K562 (cell line): ENCODE measurements around the gene TTC24. TPM values are rescaled to one million over a fixed set of nuclear protein-coding genes. Genes with fewer than 3 reads are reported as not detected.
A peak's percentile ranks its signal among the peaks of the same experiment; 100 is the strongest.

Experiments
- ARID2 ChIP-seq: fragments of 450-650 bp; IDR thresholded peaks from 2 replicates; pipeline ENCODE4 v1.6.1; 2017; ENCODE audit warnings: antibody characterized with exemption, mild to moderate bottlenecking
- BCOR ChIP-seq: fragments of 450-650 bp; IDR thresholded peaks from 2 replicates; pipeline ENCODE4 v1.6.1; 2016
- CREM ChIP-seq: IDR thresholded peaks from 2 replicates; pipeline ENCODE4 v1.6.1; 2014; ENCODE audit warnings: antibody characterized with exemption, low read depth
- DNMT1 ChIP-seq: fragments of 450-650 bp; IDR thresholded peaks from 2 replicates; pipeline ENCODE4 v1.6.1; 2016; ENCODE audit warnings: antibody characterized with exemption, mild to moderate bottlenecking
- DPF2 ChIP-seq: fragments of 450-650 bp; IDR thresholded peaks from 2 replicates; pipeline ENCODE4 v1.6.1; 2016
- ELF4 ChIP-seq: fragments of 450-650 bp; formaldehyde crosslinking; IDR thresholded peaks from 2 replicates; pipeline ENCODE4 v1.4.0; 2022; ENCODE audit warnings: missing genetic modification characterization
- GTF2A2 ChIP-seq: IDR thresholded peaks from 2 replicates; pipeline ENCODE4 v1.6.1; 2016; ENCODE audit warnings: mild to moderate bottlenecking, missing genetic modification characterization, missing compliant biosample characterization
- HMG20A ChIP-seq: fragments of 450-650 bp; formaldehyde crosslinking; conservative IDR thresholded peaks from 2 replicates; pipeline ENCODE4 v1.4.0; 2020; ENCODE audit warnings: mild to moderate bottlenecking, mixed read lengths
- MCM2 ChIP-seq: fragments of 450-650 bp; IDR thresholded peaks from 2 replicates; pipeline ENCODE4 v1.6.1; 2017; ENCODE audit warnings: low read depth, mild to moderate bottlenecking
- NFIC ChIP-seq: fragments of 450-650 bp; IDR thresholded peaks from 2 replicates; pipeline ENCODE4 v1.6.1; 2017; ENCODE audit warnings: mild to moderate bottlenecking, inconsistent platforms
- TARDBP ChIP-seq: fragments of 450-650 bp; IDR thresholded peaks from 2 replicates; pipeline ENCODE4 v1.6.1; 2016
- ZNF184 ChIP-seq: sonication (generic); formaldehyde crosslinking; IDR thresholded peaks from 2 replicates; pipeline ENCODE4 v1.5.0; 2020; ENCODE audit warnings: missing genetic modification reagents
- ZNF695 ChIP-seq: fragments of 450-650 bp; formaldehyde crosslinking; IDR thresholded peaks from 2 replicates; pipeline ENCODE4 v1.4.0; 2020; ENCODE audit warnings: mild to moderate bottlenecking, moderate library complexity
- polyA plus RNA-seq, 8 experiments: library from polyadenylated mRNA; depleted of rRNA in 4 of 8; stranded (reverse) in 5 of 8; unstranded in 3 of 8; fragments of >200 nt; fragmentation: Nextera tagmentation in 2 of 8; fragmentation: Illumina TruSeq in 1 of 8; extraction: Ambion mirVana in 2 of 8; extraction: Trizol in 1 of 8; gene quantifications; 2 replicates each; pipeline versions ENCODE4 v1.2.1 to v1.2.3, GENCODE V29; 2011 to 2014; ENCODE audit warnings: inconsistent platforms in 1 of 8, missing spikeins in 1 of 8
- total RNA-seq, 7 experiments: library from RNA; depleted of rRNA in 6 of 7; stranded (reverse); fragments of >200 nt in 6 of 7; fragmentation: Illumina TruSeq in 2 of 7; extraction: Trizol in 2 of 7; gene quantifications; 2 replicates each; pipeline versions ENCODE4 v1.2.1 to v1.2.3, GENCODE V29; 2011 to 2021; ENCODE audit warnings: low replicate concordance in 1 of 7
- TF ChIP-seq, protein P1 (sequence below): fragments of 450-650 bp; IDR thresholded peaks from 2 replicates; pipeline ENCODE4 v1.6.1; 2018; ENCODE audit warnings: mild to moderate bottlenecking, low read depth; ENCODE audit not compliant: partially characterized antibody
- TF ChIP-seq, protein P2 (sequence below): fragments of 250-450 bp; sonication (Bioruptor Pico); IDR thresholded peaks from 2 replicates; pipeline ENCODE4 v1.5.0; 2020; ENCODE audit warnings: mild to moderate bottlenecking, borderline replicate concordance
- TF ChIP-seq, protein P3 (sequence below): fragments of 450-650 bp; formaldehyde crosslinking; IDR thresholded peaks from 2 replicates; pipeline ENCODE4 v1.4.0; 2022; ENCODE audit warnings: mild to moderate bottlenecking, moderate library complexity
- TF ChIP-seq, protein P4 (sequence below): sonication (generic); formaldehyde crosslinking; IDR thresholded peaks from 2 replicates; pipeline ENCODE4 v1.8.1; 2023; ENCODE audit warnings: missing genetic modification reagents, mild to moderate bottlenecking, borderline replicate concordance
- TF ChIP-seq, protein P5 (sequence below): sonication (generic); formaldehyde crosslinking; IDR thresholded peaks from 2 replicates; pipeline ENCODE4 v1.8.0; 2022; ENCODE audit warnings: mild to moderate bottlenecking, missing genetic modification reagents
- TF ChIP-seq, protein P6 (sequence below): fragments of 450-650 bp; IDR thresholded peaks from 2 replicates; pipeline ENCODE4 v1.6.1; 2016; ENCODE audit warnings: low read depth, mild to moderate bottlenecking, moderate library complexity

Gene TTC24
- total and polyA plus RNA-seq, 9 of the 15 experiments (the other 6 are each of a cell fraction or from before 2014, with no cell fraction given) = not detected

DNA sequence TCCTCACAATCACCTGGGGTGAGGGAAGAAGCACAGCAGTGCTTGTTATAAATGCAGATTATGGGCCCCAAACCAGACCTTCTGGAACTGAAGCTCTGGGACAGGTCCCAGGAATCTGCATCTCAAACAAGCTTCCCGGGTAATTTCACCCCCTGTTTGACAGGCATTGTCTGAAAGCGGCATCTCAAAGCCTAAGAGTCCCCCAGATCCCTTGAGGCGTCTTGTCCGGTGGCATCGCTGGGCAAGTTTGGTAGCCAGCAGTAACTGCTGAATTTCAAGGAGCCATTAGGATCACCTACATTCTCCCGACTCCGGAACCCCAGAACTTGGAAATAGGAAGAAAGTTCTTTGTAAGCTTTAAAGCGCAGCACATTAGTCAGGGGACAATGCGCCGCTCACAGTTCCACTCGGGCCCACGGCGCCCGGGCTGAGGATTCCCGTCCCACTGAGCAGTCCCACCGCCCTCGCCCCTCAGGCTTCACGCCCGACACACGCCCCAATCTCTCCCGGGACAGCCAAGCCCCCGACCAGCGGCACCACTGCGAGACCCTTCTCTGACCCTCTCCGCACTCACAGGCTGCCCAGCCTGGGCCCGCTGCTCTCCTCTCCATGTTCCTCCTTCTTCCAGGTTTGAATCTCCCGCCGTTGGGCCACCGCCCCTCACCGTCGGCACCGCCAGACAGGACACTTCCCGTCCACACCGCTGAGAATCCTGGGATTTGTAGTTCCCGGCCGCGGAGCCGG lies 7.4 kb upstream of the TTC24 start, which contains the start of gene IQGAP3 (continued):
- TF ChIP-seq BCOR (no peak), ARID2 (no peak), DPF2 (no peak), NFIC (no peak), ZNF184 (CRISPR knock-in tag) (no peak), DNMT1 (no peak), HMG20A (CRISPR knock-in tag) (no peak), ZNF695 (CRISPR knock-in tag) (no peak), CREM (peak; percentile 88), ELF4 (no peak), MCM2 (no peak), GTF2A2 (no peak), TARDBP (no peak)
- TF ChIP-seq, protein P1, sequence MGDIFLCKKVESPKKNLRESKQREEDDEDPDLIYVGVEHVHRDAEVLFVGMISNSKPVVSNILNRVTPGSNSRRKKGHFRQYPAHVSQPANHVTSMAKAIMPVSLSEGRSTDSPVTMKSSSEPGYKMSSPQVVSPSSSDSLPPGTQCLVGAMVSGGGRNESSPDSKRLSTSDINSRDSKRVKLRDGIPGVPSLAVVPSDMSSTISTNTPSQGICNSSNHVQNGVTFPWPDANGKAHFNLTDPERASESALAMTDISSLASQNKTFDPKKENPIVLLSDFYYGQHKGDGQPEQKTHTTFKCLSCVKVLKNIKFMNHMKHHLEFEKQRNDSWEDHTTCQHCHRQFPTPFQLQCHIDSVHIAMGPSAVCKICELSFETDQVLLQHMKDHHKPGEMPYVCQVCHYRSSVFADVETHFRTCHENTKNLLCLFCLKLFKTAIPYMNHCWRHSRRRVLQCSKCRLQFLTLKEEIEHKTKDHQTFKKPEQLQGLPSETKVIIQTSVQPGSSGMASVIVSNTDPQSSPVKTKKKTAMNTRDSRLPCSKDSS = no peak
- TF ChIP-seq, protein P2, sequence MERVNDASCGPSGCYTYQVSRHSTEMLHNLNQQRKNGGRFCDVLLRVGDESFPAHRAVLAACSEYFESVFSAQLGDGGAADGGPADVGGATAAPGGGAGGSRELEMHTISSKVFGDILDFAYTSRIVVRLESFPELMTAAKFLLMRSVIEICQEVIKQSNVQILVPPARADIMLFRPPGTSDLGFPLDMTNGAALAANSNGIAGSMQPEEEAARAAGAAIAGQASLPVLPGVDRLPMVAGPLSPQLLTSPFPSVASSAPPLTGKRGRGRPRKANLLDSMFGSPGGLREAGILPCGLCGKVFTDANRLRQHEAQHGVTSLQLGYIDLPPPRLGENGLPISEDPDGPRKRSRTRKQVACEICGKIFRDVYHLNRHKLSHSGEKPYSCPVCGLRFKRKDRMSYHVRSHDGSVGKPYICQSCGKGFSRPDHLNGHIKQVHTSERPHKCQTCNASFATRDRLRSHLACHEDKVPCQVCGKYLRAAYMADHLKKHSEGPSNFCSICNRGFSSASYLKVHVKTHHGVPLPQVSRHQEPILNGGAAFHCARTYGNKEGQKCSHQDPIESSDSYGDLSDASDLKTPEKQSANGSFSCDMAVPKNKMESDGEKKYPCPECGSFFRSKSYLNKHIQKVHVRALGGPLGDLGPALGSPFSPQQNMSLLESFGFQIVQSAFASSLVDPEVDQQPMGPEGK (CRISPR knock-in tag) = no peak
- TF ChIP-seq, protein P3, sequence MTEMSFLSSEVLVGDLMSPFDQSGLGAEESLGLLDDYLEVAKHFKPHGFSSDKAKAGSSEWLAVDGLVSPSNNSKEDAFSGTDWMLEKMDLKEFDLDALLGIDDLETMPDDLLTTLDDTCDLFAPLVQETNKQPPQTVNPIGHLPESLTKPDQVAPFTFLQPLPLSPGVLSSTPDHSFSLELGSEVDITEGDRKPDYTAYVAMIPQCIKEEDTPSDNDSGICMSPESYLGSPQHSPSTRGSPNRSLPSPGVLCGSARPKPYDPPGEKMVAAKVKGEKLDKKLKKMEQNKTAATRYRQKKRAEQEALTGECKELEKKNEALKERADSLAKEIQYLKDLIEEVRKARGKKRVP = no peak
- TF ChIP-seq, protein P4, sequence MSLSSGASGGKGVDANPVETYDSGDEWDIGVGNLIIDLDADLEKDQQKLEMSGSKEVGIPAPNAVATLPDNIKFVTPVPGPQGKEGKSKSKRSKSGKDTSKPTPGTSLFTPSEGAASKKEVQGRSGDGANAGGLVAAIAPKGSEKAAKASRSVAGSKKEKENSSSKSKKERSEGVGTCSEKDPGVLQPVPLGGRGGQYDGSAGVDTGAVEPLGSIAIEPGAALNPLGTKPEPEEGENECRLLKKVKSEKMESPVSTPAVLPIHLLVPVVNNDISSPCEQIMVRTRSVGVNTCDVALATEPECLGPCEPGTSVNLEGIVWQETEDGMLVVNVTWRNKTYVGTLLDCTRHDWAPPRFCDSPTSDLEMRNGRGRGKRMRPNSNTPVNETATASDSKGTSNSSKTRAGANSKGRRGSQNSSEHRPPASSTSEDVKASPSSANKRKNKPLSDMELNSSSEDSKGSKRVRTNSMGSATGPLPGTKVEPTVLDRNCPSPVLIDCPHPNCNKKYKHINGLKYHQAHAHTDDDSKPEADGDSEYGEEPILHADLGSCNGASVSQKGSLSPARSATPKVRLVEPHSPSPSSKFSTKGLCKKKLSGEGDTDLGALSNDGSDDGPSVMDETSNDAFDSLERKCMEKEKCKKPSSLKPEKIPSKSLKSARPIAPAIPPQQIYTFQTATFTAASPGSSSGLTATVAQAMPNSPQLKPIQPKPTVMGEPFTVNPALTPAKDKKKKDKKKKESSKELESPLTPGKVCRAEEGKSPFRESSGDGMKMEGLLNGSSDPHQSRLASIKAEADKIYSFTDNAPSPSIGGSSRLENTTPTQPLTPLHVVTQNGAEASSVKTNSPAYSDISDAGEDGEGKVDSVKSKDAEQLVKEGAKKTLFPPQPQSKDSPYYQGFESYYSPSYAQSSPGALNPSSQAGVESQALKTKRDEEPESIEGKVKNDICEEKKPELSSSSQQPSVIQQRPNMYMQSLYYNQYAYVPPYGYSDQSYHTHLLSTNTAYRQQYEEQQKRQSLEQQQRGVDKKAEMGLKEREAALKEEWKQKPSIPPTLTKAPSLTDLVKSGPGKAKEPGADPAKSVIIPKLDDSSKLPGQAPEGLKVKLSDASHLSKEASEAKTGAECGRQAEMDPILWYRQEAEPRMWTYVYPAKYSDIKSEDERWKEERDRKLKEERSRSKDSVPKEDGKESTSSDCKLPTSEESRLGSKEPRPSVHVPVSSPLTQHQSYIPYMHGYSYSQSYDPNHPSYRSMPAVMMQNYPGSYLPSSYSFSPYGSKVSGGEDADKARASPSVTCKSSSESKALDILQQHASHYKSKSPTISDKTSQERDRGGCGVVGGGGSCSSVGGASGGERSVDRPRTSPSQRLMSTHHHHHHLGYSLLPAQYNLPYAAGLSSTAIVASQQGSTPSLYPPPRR (CRISPR knock-in tag) = no peak
- TF ChIP-seq, protein P5, sequence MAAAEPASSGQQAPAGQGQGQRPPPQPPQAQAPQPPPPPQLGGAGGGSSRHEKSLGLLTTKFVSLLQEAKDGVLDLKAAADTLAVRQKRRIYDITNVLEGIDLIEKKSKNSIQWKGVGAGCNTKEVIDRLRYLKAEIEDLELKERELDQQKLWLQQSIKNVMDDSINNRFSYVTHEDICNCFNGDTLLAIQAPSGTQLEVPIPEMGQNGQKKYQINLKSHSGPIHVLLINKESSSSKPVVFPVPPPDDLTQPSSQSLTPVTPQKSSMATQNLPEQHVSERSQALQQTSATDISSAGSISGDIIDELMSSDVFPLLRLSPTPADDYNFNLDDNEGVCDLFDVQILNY (CRISPR knock-in tag) = no peak
- TF ChIP-seq, protein P6, sequence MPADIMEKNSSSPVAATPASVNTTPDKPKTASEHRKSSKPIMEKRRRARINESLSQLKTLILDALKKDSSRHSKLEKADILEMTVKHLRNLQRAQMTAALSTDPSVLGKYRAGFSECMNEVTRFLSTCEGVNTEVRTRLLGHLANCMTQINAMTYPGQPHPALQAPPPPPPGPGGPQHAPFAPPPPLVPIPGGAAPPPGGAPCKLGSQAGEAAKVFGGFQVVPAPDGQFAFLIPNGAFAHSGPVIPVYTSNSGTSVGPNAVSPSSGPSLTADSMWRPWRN = no peak
